WTC11 (cell line): ENCODE measurements around the gene PRRX1. TPM values are rescaled to one million over a fixed set of nuclear protein-coding genes. Genes with fewer than 3 reads are reported as not detected.

ENCODE experiments used
- ATAC-seq: fragments of 200-7000 bp; cut with Tn5 transposase; 2 replicates; pipeline ENCODE4 v1.10.0; 2021; ENCODE audit warnings: mild to moderate bottlenecking, moderate library complexity
- CTCF ChIA-PET: fragments of 300-600 bp; sonication (Branson Sonifier 250); formaldehyde crosslinking; loops from one replicate; lab custom pipeline; 2021; ENCODE audit warnings: antibody characterized with exemption; lab: Charles Lee
- POLR2A ChIA-PET: fragments of 350-600 bp; sonication (Branson Sonifier 250); formaldehyde crosslinking; loops from one replicate; lab custom pipeline; 2021; ENCODE audit warnings: antibody characterized with exemption; lab: Charles Lee
- DNase-seq: peaks from one replicate; pipeline ENCODE4 v3.0.0; 2021; ENCODE audit warnings: low spot score
- H3K27ac Mint-ChIP-seq: 2 replicates; pipeline ENCODE4 v1.8.0; 2021; ENCODE audit warnings: mixed read lengths
- H3K27me3 Mint-ChIP-seq: 2 replicates; pipeline ENCODE4 v1.8.0; 2021; ENCODE audit warnings: low read depth, mild to moderate bottlenecking, moderate library complexity, mixed read lengths
- H3K36me3 Mint-ChIP-seq: 2 replicates; pipeline ENCODE4 v1.8.0; 2021; ENCODE audit warnings: mixed read lengths
- H3K4me1 Mint-ChIP-seq: 2 replicates; pipeline ENCODE4 v1.8.0; 2022; ENCODE audit warnings: mixed read lengths
- H3K4me3 Mint-ChIP-seq: 2 replicates; pipeline ENCODE4 v1.8.0; 2021; ENCODE audit warnings: mild to moderate bottlenecking, moderate library complexity, mixed read lengths
- H3K9me3 Mint-ChIP-seq: 2 replicates; pipeline ENCODE4 v1.8.0; 2021; ENCODE audit warnings: mixed read lengths
- AFF4 ChIP-seq: sonication (generic); formaldehyde crosslinking; IDR thresholded peaks from 2 replicates; pipeline ENCODE4 v1.8.1; 2023; ENCODE audit warnings: mild to moderate bottlenecking, missing genetic modification reagents, borderline replicate concordance
- ARID4B ChIP-seq: sonication (generic); formaldehyde crosslinking; IDR thresholded peaks from 2 replicates; pipeline ENCODE4 v1.8.0; 2023; ENCODE audit warnings: missing genetic modification reagents, mild to moderate bottlenecking, borderline replicate concordance
- ATF3 ChIP-seq: sonication (generic); formaldehyde crosslinking; conservative IDR thresholded peaks from 2 replicates; pipeline ENCODE4 v1.8.1; 2022; ENCODE audit warnings: mild to moderate bottlenecking, missing genetic modification reagents
- ATF6 ChIP-seq: sonication (generic); formaldehyde crosslinking; IDR thresholded peaks from 2 replicates; pipeline ENCODE4 v1.8.1; 2023; ENCODE audit warnings: mild to moderate bottlenecking, missing genetic modification reagents
- CBFB ChIP-seq: sonication (generic); formaldehyde crosslinking; IDR thresholded peaks from 2 replicates; pipeline ENCODE4 v1.8.1; 2022; ENCODE audit warnings: mild to moderate bottlenecking, low read depth, missing genetic modification reagents
- CTCF ChIP-seq: fragments of 200-600 bp; IDR thresholded peaks from 2 replicates; pipeline ENCODE4 v1.8.0; 2022; ENCODE audit warnings: antibody characterized with exemption
- GABPB1 ChIP-seq: sonication (generic); formaldehyde crosslinking; IDR thresholded peaks from 2 replicates; pipeline ENCODE4 v1.8.1; 2023; ENCODE audit warnings: mild to moderate bottlenecking, missing genetic modification reagents
- IRF1 ChIP-seq: sonication (generic); formaldehyde crosslinking; IDR thresholded peaks from 2 replicates; pipeline ENCODE4 v1.8.0; 2023; ENCODE audit warnings: missing genetic modification reagents
- JAZF1 ChIP-seq: fragments of 250-450 bp; sonication (Bioruptor Pico); IDR thresholded peaks from 2 replicates; pipeline ENCODE4 v1.9.0; 2021; ENCODE audit warnings: moderate library complexity, mild to moderate bottlenecking, inconsistent platforms
- MAX ChIP-seq: sonication (generic); formaldehyde crosslinking; IDR thresholded peaks from 2 replicates; pipeline ENCODE4 v1.8.0; 2022; ENCODE audit warnings: mild to moderate bottlenecking, missing genetic modification reagents
- NFATC4 ChIP-seq: fragments of 250-450 bp; sonication (Bioruptor Pico); IDR thresholded peaks from 2 replicates; pipeline ENCODE4 v1.9.0; 2021; ENCODE audit warnings: mild to moderate bottlenecking
- NR2C2 ChIP-seq: sonication (generic); formaldehyde crosslinking; IDR thresholded peaks from 2 replicates; pipeline ENCODE4 v1.8.0; 2022; ENCODE audit warnings: mild to moderate bottlenecking, missing genetic modification reagents
- NR3C1 ChIP-seq: sonication (generic); formaldehyde crosslinking; conservative IDR thresholded peaks from 2 replicates; pipeline ENCODE4 v1.8.1; 2023; ENCODE audit warnings: low read depth, mild to moderate bottlenecking, missing genetic modification reagents
- PRDM15 ChIP-seq: sonication (generic); formaldehyde crosslinking; IDR thresholded peaks from 2 replicates; pipeline ENCODE4 v1.8.0; 2022; ENCODE audit warnings: missing genetic modification reagents
- SMAD4 ChIP-seq: sonication (generic); formaldehyde crosslinking; IDR thresholded peaks from 2 replicates; pipeline ENCODE4 v1.8.0; 2022; ENCODE audit warnings: mild to moderate bottlenecking, missing genetic modification reagents
- SOX15 ChIP-seq: fragments of 250-450 bp; sonication (Bioruptor Pico); IDR thresholded peaks from 2 replicates; pipeline ENCODE4 v1.9.0; 2021; ENCODE audit warnings: mild to moderate bottlenecking
- ZNF232 ChIP-seq: sonication (generic); formaldehyde crosslinking; IDR thresholded peaks from 2 replicates; pipeline ENCODE4 v1.8.0; 2022; ENCODE audit warnings: mild to moderate bottlenecking, missing genetic modification reagents
- total RNA-seq: library from RNA; stranded (reverse); gene quantifications from 3 replicates; pipeline ENCODE4 v1.2.3, GENCODE V29; 2021

Gene PRRX1
- total RNA-seq, 1 experiment from 2014 or later = 0.31 TPM

GRCh38 chr1:170707959-170708655 is 44.2 kb downstream of the PRRX1 start (continued):
- TF ChIP-seq AFF4 (CRISPR knock-in tag) (no peak), SMAD4 (CRISPR knock-in tag) (no peak), ZNF232 (no peak)

- H3K4me1 Mint-ChIP-seq = no peaks in the 10 kb centered on the region
- no peaks in the 10 kb centered on the region for H3K9me3 Mint-ChIP-seq
- no peak overlapping the region for H3K27ac Mint-ChIP-seq
- no peak for ATAC-seq
- POLR2A ChIA-PET = no interaction called here
- H3K27me3 Mint-ChIP-seq = no peaks in the 10 kb centered on the region
- no peak overlapping the region for H3K4me3 Mint-ChIP-seq
- H3K36me3 Mint-ChIP-seq = no peaks in the 10 kb centered on the region
- TF ChIP-seq SOX15 (CRISPR knock-in tag) = no peak
- no peak for TF ChIP-seq NFATC4 (CRISPR knock-in tag)
- no peak for TF ChIP-seq GABPB1 (CRISPR knock-in tag)
- TF ChIP-seq JAZF1 (CRISPR knock-in tag) = no peak
- TF ChIP-seq CBFB (CRISPR knock-in tag) = no peak
- TF ChIP-seq ATF3 (CRISPR knock-in tag) = no peak
- TF ChIP-seq ARID4B (CRISPR knock-in tag) = no peak
- no peak for TF ChIP-seq CTCF
- TF ChIP-seq IRF1 (CRISPR knock-in tag) = no peak
- TF ChIP-seq PRDM15 (CRISPR knock-in tag) = no peak
- TF ChIP-seq ATF6 (CRISPR knock-in tag) = no peak
- TF ChIP-seq NR3C1 (CRISPR knock-in tag) = no peak
- no peak for TF ChIP-seq NR2C2
- TF ChIP-seq SMAD4 (CRISPR knock-in tag) = no peak
- TF ChIP-seq MAX (CRISPR knock-in tag) = no peak
- TF ChIP-seq, all 79 proteins: peak for 0
- DNase-seq = no peak
- CTCF ChIA-PET = interaction anchor here (1.1 kb wide), 1 partner anchor 22 kb away, joined by 3 read pairs; no protein-coding TSS in a partner anchor
Measured at GRCh38 chr1:170711682-170712081, 47.8 kb downstream of the PRRX1 start.
